Measurements from ENCODE around the gene TUBB1. TPM values are rescaled to one million over a fixed set of nuclear protein-coding genes. Genes with fewer than 3 reads are reported as not detected.

TUBB1 gene
- total and polyA plus RNA-seq, 7 experiments from 2014 or later, result 0.14 to 9.5 (median 0.60) TPM; not detected in 3

- Mint-ChIP-seq H3K27me3 (no peaks in the 10 kb centered on the region), H3K4me3 (peak overlapping the region in 7 of 10 donors; percentile 1 to 73 (median 51))
- H3K27me3 ChIP-seq (ENCODE audit: control insufficient read depth in 2 of 2, insufficient read depth in 2 of 2, low read length in 2 of 2), result no peaks in the 10 kb centered on the region
These were observed 3.2 kb upstream of the TUBB1 start for GRCh38 chr20:59015812-59016711.

DNA sequence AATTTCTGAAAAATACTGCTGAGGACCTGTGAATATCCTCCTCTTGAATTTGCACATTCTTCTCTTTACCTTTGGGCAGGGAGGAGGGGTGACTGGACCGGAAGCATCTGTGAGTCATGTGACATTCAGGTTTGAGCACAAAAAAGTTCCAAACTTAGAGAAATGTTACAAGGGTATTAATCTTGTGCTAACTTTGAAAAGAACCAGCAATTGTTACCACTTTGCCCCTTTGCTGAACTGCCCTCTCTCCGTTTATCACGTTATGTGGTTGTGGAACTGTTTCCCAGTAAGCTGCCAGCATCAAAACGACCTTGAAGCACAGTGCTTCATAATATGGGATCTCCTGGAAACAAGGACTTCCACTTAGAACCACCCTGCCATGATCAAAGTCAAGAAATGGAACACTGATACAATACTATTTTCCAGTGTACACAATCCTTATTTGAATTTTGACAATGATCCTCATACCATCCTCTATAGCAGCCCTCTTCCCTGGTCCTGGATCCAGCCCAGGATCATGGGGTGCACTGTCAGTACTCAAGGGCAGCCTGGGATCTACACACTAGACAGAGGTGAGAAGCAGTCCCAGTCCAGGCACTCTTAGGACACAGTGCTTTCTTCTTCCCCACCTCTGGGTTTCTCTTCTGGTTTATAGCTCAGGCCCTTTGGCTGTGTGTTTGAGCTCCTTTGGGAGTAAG lies 2.3 kb upstream of the TUBB1 start:
- POLR2A ChIA-PET, result interaction anchor here (1.6 to 2.5 kb wide), 3 partner anchors 8 to 16 kb away, joined by 4 to 12 read pairs (median 10); partner anchors contain the start of gene ATP5F1E
- Mint-ChIP-seq H3K36me3 (peaks cover 0 to 7% (median 0%) of the 10 kb centered on the region in 5 donors), H3K27ac (peak overlapping the region in 7 of 9 donors; percentile 6 to 84 (median 35)), H3K4me1 (peaks cover 24 to 46% (median 40%) of the 10 kb centered on the region in 7 donors), H3K9me3 (no peaks in the 10 kb centered on the region), H3K27me3 (no peaks in the 10 kb centered on the region), H3K4me3 (peak overlapping the region in 6 of 10 donors; percentile 1 to 62 (median 42))
- intact Hi-C loops (cut with micrococcal nuclease), result no loop called here
- peak in 1 of 9 donors; percentile 18 for DNase-seq
- Histone ChIP-seq H3K36me3 (ENCODE audit: control insufficient read depth in 2 of 3, insufficient read depth in 3 of 3, low read length in 3 of 3) (no peaks in the 10 kb centered on the region), H3K9me3 (ENCODE audit: control insufficient read depth in 2 of 3, low read length in 3 of 3) (no peaks in the 10 kb centered on the region), H3K4me1 (ENCODE audit: control insufficient read depth in 2 of 2, insufficient read depth in 2 of 2, low read length in 2 of 2) (peaks cover 10 to 24% of the 10 kb centered on the region in 2 donors), H3K4me3 (ENCODE audit: low read length) (no peak overlapping the region), H3K27me3 (ENCODE audit: control insufficient read depth in 2 of 2, insufficient read depth in 2 of 2, low read length in 2 of 2) (no peaks in the 10 kb centered on the region), H3K27ac (ENCODE audit: low read depth, low read length) (no peak overlapping the region)
- CTCF ChIA-PET, result interaction anchor here (1.0 kb wide), 1 partner anchor 23 kb away, joined by 4 read pairs; no protein-coding TSS in a partner anchor
- ATAC-seq, result no peak

More at GRCh38 chr20:59015812-59016711, 3.2 kb upstream of the TUBB1 start:
- Histone ChIP-seq H3K9me3 (ENCODE audit: control insufficient read depth in 2 of 3, low read length in 3 of 3) (no peaks in the 10 kb centered on the region), H3K4me1 (ENCODE audit: control insufficient read depth in 2 of 2, insufficient read depth in 2 of 2, low read length in 2 of 2) (peaks cover 10 to 24% of the 10 kb centered on the region in 2 donors), H3K27ac (ENCODE audit: low read depth, low read length) (no peak overlapping the region), H3K4me3 (ENCODE audit: low read length) (no peak overlapping the region), H3K36me3 (ENCODE audit: control insufficient read depth in 2 of 3, insufficient read depth in 3 of 3, low read length in 3 of 3) (no peaks in the 10 kb centered on the region)
- no peaks in the 10 kb centered on the region for H3K9me3 Mint-ChIP-seq
- ATAC-seq, result no peak
- H3K4me1 Mint-ChIP-seq, result peaks cover 26 to 53% (median 47%) of the 10 kb centered on the region in 7 donors
- ChIA-PET POLR2A (interaction anchor here (2.0 to 2.5 kb wide), 2 partner anchors 9 to 16 kb away, joined by 4 to 12 read pairs; partner anchors contain the start of gene ATP5F1E), CTCF (no interaction called here)
- peaks cover 0 to 5% (median 0%) of the 10 kb centered on the region in 5 donors for H3K36me3 Mint-ChIP-seq
- DNase-seq, result no peak
- H3K27ac Mint-ChIP-seq, result peak overlapping the region in 4 of 9 donors; percentile 52 to 73 (median 62)
- intact Hi-C loops (cut with micrococcal nuclease), result no loop called here

- peaks cover 24 to 43% (median 39%) of the 10 kb centered on the region in 7 donors for H3K4me1 Mint-ChIP-seq
- intact Hi-C loops (cut with micrococcal nuclease), result no loop called here
- no peaks in the 10 kb centered on the region for H3K27me3 Mint-ChIP-seq
- ChIA-PET CTCF (interaction anchor here (1.0 kb wide), 1 partner anchor 23 kb away, joined by 4 read pairs; no protein-coding TSS in a partner anchor), POLR2A (interaction anchor here (1.6 to 2.5 kb wide), 3 partner anchors 7 to 15 kb away, joined by 4 to 12 read pairs (median 10); partner anchors contain the start of gene ATP5F1E)
- no peak overlapping the region for H3K4me3 ChIP-seq (ENCODE audit: low read length)
- H3K36me3 ChIP-seq (ENCODE audit: control insufficient read depth in 2 of 3, insufficient read depth in 3 of 3, low read length in 3 of 3), result peaks cover 0 to 3% (median 0%) of the 10 kb centered on the region in 3 experiments
- ATAC-seq (no peak), DNase-seq (peak in 1 of 9 donors; percentile 13)
- no peak overlapping the region for H3K27ac ChIP-seq (ENCODE audit: low read depth, low read length)
- peak overlapping the region in 2 of 9 donors; percentile 24 to 65 for H3K27ac Mint-ChIP-seq
- no peaks in the 10 kb centered on the region for H3K9me3 Mint-ChIP-seq
- no peaks in the 10 kb centered on the region for H3K9me3 ChIP-seq (ENCODE audit: control insufficient read depth in 2 of 3, low read length in 3 of 3)
- H3K27me3 ChIP-seq (ENCODE audit: control insufficient read depth in 2 of 2, insufficient read depth in 2 of 2, low read length in 2 of 2), result no peaks in the 10 kb centered on the region
- H3K4me1 ChIP-seq (ENCODE audit: control insufficient read depth in 2 of 2, insufficient read depth in 2 of 2, low read length in 2 of 2), result peaks cover 10 to 24% of the 10 kb centered on the region in 2 donors
- peaks cover under 1 to 7% (median 5%) of the 10 kb centered on the region in 5 donors for H3K36me3 Mint-ChIP-seq
- peak overlapping the region in 1 of 10 donors; percentile 32 for H3K4me3 Mint-ChIP-seq
These were observed 1.6 kb upstream of the TUBB1 start for GRCh38 chr20:59017493-59018231.

DNA sequence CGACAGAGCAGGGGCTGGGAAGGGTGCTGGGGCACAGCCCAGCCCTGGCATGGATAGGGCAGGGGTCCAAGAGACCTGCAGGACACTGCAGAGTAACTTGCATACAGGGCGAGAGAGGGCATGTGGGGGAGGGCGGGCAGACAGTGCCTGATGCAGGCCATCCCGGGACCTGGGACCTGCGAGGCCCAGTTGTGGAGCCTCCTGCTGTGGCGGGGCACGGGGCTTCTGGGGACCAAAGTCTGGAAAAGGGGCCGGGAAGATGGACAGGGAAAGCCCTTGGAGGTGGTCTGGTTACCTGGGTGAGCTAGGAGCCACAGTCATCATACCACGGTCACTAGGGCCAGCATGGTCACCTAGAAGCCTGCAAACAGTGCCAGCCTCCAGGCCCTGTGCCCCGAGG lies 412 bp upstream of the TUBB1 start:
- Histone ChIP-seq H3K4me3 (ENCODE audit: low read length) (no peak overlapping the region), H3K36me3 (ENCODE audit: control insufficient read depth in 2 of 3, insufficient read depth in 3 of 3, low read length in 3 of 3) (peaks cover 0 to 14% (median 0%) of the 10 kb centered on the region in 3 experiments), H3K27ac (ENCODE audit: low read depth, low read length) (no peak overlapping the region), H3K27me3 (ENCODE audit: control insufficient read depth in 2 of 2, insufficient read depth in 2 of 2, low read length in 2 of 2) (no peaks in the 10 kb centered on the region), H3K4me1 (ENCODE audit: control insufficient read depth in 2 of 2, insufficient read depth in 2 of 2, low read length in 2 of 2) (peaks cover 5 to 21% of the 10 kb centered on the region in 2 donors), H3K9me3 (ENCODE audit: control insufficient read depth in 2 of 3, low read length in 3 of 3) (no peaks in the 10 kb centered on the region)
- H3K36me3 Mint-ChIP-seq, result peaks cover 2 to 14% (median 9%) of the 10 kb centered on the region in 5 donors
- ATAC-seq (no peak), DNase-seq (no peak)
- no peaks in the 10 kb centered on the region for H3K9me3 Mint-ChIP-seq
- H3K4me1 Mint-ChIP-seq, result peaks cover 23 to 35% (median 31%) of the 10 kb centered on the region in 7 donors
- H3K27me3 Mint-ChIP-seq, result no peaks in the 10 kb centered on the region
- ChIA-PET CTCF (no interaction called here), POLR2A (interaction anchor here (1.2 kb wide), 1 partner anchor 13 kb away, joined by 4 read pairs; the partner anchor contains the start of gene ATP5F1E)
- intact Hi-C loops (cut with micrococcal nuclease), result no loop called here
- no peak overlapping the region for H3K27ac Mint-ChIP-seq
- no peak overlapping the region for H3K4me3 Mint-ChIP-seq

DNA sequence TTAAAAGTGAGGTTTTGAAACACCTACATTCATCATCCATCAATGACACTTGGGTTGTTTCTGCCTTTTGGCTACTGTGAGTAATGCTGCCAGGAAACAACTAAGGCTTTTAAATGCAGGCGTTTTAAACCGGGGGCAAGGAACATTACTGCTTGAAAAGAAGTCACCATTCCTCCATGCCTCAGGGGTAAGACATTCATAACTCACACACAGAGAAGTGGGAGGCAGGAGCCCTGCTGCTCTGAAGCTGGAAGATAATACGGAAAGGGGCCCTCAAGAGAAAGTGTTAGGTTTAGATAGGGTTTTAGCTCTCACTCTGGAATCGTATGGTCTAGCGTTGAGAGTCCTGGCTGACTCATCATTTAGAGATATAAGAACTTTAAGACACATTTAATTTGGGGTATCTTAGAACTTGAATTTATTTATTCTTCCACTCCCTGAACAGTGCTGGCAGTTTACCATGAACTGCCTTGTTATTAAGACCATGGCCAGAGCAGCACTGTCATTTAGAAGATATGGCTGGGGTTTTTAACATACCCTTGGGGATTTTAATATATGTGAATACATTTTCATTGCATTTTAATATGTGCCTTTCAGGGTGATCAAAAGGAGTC lies 1.8 kb downstream of the TUBB1 start:
- Mint-ChIP-seq H3K27ac (peak overlapping the region in 1 of 9 donors; percentile 67), H3K9me3 (no peaks in the 10 kb centered on the region), H3K4me1 (peaks cover 24 to 36% (median 32%) of the 10 kb centered on the region in 7 donors), H3K27me3 (no peaks in the 10 kb centered on the region), H3K36me3 (peaks cover 7 to 26% (median 16%) of the 10 kb centered on the region in 5 donors), H3K4me3 (no peak overlapping the region)
- intact Hi-C loops (cut with micrococcal nuclease), result no loop called here
- Histone ChIP-seq H3K4me1 (ENCODE audit: control insufficient read depth in 2 of 2, insufficient read depth in 2 of 2, low read length in 2 of 2) (peaks cover 0 to 12% of the 10 kb centered on the region in 2 donors), H3K27me3 (ENCODE audit: control insufficient read depth in 2 of 2, insufficient read depth in 2 of 2, low read length in 2 of 2) (no peaks in the 10 kb centered on the region), H3K36me3 (ENCODE audit: control insufficient read depth in 2 of 3, insufficient read depth in 3 of 3, low read length in 3 of 3) (peaks cover 6 to 36% (median 8%) of the 10 kb centered on the region in 3 experiments), H3K27ac (ENCODE audit: low read depth, low read length) (no peak overlapping the region), H3K9me3 (ENCODE audit: control insufficient read depth in 2 of 3, low read length in 3 of 3) (no peaks in the 10 kb centered on the region), H3K4me3 (ENCODE audit: low read length) (no peak overlapping the region)
- DNase-seq, result no peak
- no peak for ATAC-seq
- POLR2A ChIA-PET, result interaction anchor here (3.4 kb wide), 1 partner anchor 11 kb away, joined by 18 read pairs; the partner anchor contains the start of gene ATP5F1E
- CTCF ChIA-PET, result interaction anchor here (0.5 kb wide), 1 partner anchor 10 kb away, joined by 3 read pairs; no protein-coding TSS in a partner anchor
